Gastroesophageal sphincter (tissue), 4 donors: ENCODE results near the gene PLIN5. TPM values are rescaled to one million over a fixed set of nuclear protein-coding genes. Genes with fewer than 3 reads are reported as not detected.
"Not testable (repeated sequence)": the region's sequence is repeated elsewhere in the genome, so short reads cannot be mapped to it uniquely, and the experiment has no call there.

ENCODE experiments used
- ATAC-seq: fragments of 150-250 bp; one replicate; pipeline ENCODE4 v1.9.1; 2016; ENCODE audit warnings: mild to moderate bottlenecking, moderate library complexity
- H3K27ac ChIP-seq, 4 donors: fragments of 200-600 bp; sonication (generic) in 3 of 4; 1 replicate in 3 of 4; 2 replicates in 1 of 4; pipeline ENCODE4 v1.5.1; 2016 to 2019
- H3K27me3 ChIP-seq: fragments of 200-600 bp; sonication (generic); one replicate; pipeline ENCODE4 v1.5.1; 2019
- H3K36me3 ChIP-seq, 2 donors: fragments of 200-600 bp; sonication (generic); one replicate each; pipeline ENCODE4 v1.5.1; 2019; ENCODE audit warnings: control low read depth in 1 of 2
- H3K4me1 ChIP-seq, 3 donors: fragments of 200-600 bp; sonication (generic); 1 replicate in 2 of 3; 2 replicates in 1 of 3; pipeline ENCODE4 v1.5.1; 2016 to 2019; ENCODE audit warnings: control low read depth in 2 of 3
- H3K4me3 ChIP-seq, 2 donors: fragments of 200-600 bp; sonication (generic); one replicate each; pipeline ENCODE4 v1.5.1; 2019; ENCODE audit warnings: mild to moderate bottlenecking in 1 of 2, moderate library complexity in 1 of 2
- H3K9me3 ChIP-seq, 3 donors: fragments of 200-600 bp; sonication (generic); one replicate each; pipeline ENCODE4 v1.5.1; 2017 to 2019; ENCODE audit warnings: control low read depth in 2 of 3
- EP300 ChIP-seq: sonication (generic); formaldehyde crosslinking; IDR thresholded peaks from one replicate; pipeline ENCODE4 v1.6.1; 2017; ENCODE audit warnings: antibody characterized with exemption, mild to moderate bottlenecking
- POLR2A ChIP-seq, 2 donors: fragments of 450-650 bp; IDR thresholded peaks; one replicate each; pipeline ENCODE4 v1.6.1; 2017; ENCODE audit warnings: antibody characterized with exemption in 2 of 2, mild to moderate bottlenecking in 2 of 2, moderate library complexity in 1 of 2
- POLR2AphosphoS5 ChIP-seq: sonication (generic); formaldehyde crosslinking; IDR thresholded peaks from one replicate; pipeline ENCODE4 v1.6.1; 2017; ENCODE audit warnings: antibody characterized with exemption
- WGBS, 2 donors: methylation state at CpG; one replicate each; pipeline ENCODE4 v1.1.5; 2018; ENCODE audit warnings: low coverage in 1 of 2; 5-methylcytosine and 5-hydroxymethylcytosine counted together
- total RNA-seq, 4 donors: library from RNA; depleted of rRNA; stranded (reverse); fragments of >200 nt; gene quantifications; one replicate each; pipeline ENCODE4 v1.1.0, GENCODE V29; 2016
- TF ChIP-seq, protein P1 (sequence below), 4 experiments: fragments of 200-600 bp in 2 of 4; fragments of 450-650 bp in 2 of 4; sonication (generic) in 1 of 4; IDR thresholded peaks; one replicate each; pipeline ENCODE4 v1.5.1; 2017 to 2019; ENCODE audit warnings: antibody characterized with exemption in 4 of 4, mild to moderate bottlenecking in 2 of 4, moderate library complexity in 2 of 4

PLIN5 gene
- total RNA-seq, 4 donors from 2014 or later = 0.49 to 24.3 (median 11.2) TPM

- peaks cover 0 to 15% (median 0%) of the 10 kb centered on the region in 3 donors for H3K4me1 ChIP-seq
- ATAC-seq = no peak
- no peak overlapping the region for H3K27ac ChIP-seq
- no peaks in the 10 kb centered on the region for H3K9me3 ChIP-seq
- H3K4me3 ChIP-seq = no peak overlapping the region
- no peaks in the 10 kb centered on the region for H3K36me3 ChIP-seq
- 90 to 100% methylated on average over 2 to 4 of the region's 5 CpGs for WGBS, 2 donors
- H3K27me3 ChIP-seq = peaks cover 51% of the 10 kb centered on the region
- TF ChIP-seq, protein P1, sequence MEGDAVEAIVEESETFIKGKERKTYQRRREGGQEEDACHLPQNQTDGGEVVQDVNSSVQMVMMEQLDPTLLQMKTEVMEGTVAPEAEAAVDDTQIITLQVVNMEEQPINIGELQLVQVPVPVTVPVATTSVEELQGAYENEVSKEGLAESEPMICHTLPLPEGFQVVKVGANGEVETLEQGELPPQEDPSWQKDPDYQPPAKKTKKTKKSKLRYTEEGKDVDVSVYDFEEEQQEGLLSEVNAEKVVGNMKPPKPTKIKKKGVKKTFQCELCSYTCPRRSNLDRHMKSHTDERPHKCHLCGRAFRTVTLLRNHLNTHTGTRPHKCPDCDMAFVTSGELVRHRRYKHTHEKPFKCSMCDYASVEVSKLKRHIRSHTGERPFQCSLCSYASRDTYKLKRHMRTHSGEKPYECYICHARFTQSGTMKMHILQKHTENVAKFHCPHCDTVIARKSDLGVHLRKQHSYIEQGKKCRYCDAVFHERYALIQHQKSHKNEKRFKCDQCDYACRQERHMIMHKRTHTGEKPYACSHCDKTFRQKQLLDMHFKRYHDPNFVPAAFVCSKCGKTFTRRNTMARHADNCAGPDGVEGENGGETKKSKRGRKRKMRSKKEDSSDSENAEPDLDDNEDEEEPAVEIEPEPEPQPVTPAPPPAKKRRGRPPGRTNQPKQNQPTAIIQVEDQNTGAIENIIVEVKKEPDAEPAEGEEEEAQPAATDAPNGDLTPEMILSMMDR (IDR thresholded peaks at IDR 0.05) = no peak
- TF ChIP-seq POLR2A (IDR thresholded peaks at IDR 0.05) = no peak
- TF ChIP-seq EP300 = no peak
- no peak for TF ChIP-seq POLR2AphosphoS5
Observed at GRCh38 chr19:4570916-4571304, 35.9 kb upstream of the PLIN5 start.

DNA sequence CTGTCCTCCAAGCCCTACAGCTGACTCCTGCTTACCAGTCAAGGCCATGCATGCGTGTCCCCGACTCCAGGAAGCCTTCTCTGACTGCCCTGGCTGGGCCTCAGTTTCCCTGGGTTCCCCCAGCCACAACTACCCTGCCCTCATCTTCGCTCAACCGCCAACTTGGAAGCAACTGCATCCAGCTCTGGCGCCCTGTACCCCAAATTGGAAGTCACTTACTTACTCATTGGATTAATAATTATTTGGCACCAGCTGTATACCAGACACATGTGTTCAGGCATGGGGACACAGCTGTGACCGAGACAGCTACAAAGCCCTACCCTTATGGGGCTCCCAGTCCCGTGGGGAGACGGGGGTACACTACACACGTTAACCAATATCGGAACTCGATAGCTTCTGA lies 35.4 kb upstream of the PLIN5 start:
- H3K4me1 ChIP-seq = peaks cover 0 to 10% (median 0%) of the 10 kb centered on the region in 3 donors
- 83 to 85% methylated on average over 5 of the region's 11 CpGs for WGBS, 2 donors
- no peaks in the 10 kb centered on the region for H3K36me3 ChIP-seq
- ATAC-seq = no peak
- TF ChIP-seq EP300 (no peak), POLR2A (IDR thresholded peaks at IDR 0.05) (no peak), POLR2AphosphoS5 (no peak)
- TF ChIP-seq, protein P1 (IDR thresholded peaks at IDR 0.05) = no peak
- no peaks in the 10 kb centered on the region for H3K9me3 ChIP-seq
- H3K27ac ChIP-seq = no peak overlapping the region
- no peak overlapping the region for H3K4me3 ChIP-seq
- H3K27me3 ChIP-seq = peaks cover 47% of the 10 kb centered on the region

GRCh38 chr19:4568886-4569285 lies 33.9 kb upstream of the PLIN5 start:
- no peaks in the 10 kb centered on the region for H3K4me1 ChIP-seq
- H3K27me3 ChIP-seq = peaks cover 32% of the 10 kb centered on the region
- no peak overlapping the region for H3K27ac ChIP-seq
- TF ChIP-seq, protein P1 (IDR thresholded peaks at IDR 0.05) = no peak
- H3K9me3 ChIP-seq = no peaks in the 10 kb centered on the region
- H3K36me3 ChIP-seq = no peaks in the 10 kb centered on the region
- WGBS, 2 donors = 78 to 86% methylated on average over 4 to 7 of the region's 7 CpGs
- ATAC-seq = no peak
- H3K4me3 ChIP-seq = no peak overlapping the region

GRCh38 chr19:4567584-4568071 lies 32.6 kb upstream of the PLIN5 start:
- peak; percentile 60 for ATAC-seq
- H3K27me3 ChIP-seq = peaks cover 20% of the 10 kb centered on the region
- WGBS, 2 donors = 15 to 55% methylated on average over 4 to 8 of the region's 14 CpGs
- H3K4me1 ChIP-seq = no peaks in the 10 kb centered on the region
- H3K36me3 ChIP-seq = no peaks in the 10 kb centered on the region
- TF ChIP-seq POLR2AphosphoS5 (no peak), POLR2A (IDR thresholded peaks at IDR 0.05) (no peak)
- TF ChIP-seq, protein P1 (IDR thresholded peaks at IDR 0.05) = peak in 3 of 4 experiments; percentile 49 to 68 (median 65)
- H3K4me3 ChIP-seq = no peak overlapping the region
- H3K27ac ChIP-seq = peak overlapping the region in 1 of 4 donors; percentile 47
- H3K9me3 ChIP-seq = no peaks in the 10 kb centered on the region

- H3K27ac ChIP-seq = no peak overlapping the region
- no peak for ATAC-seq
- TF ChIP-seq EP300 = no peak
- no peak for TF ChIP-seq POLR2AphosphoS5
- TF ChIP-seq, protein P1 (IDR thresholded peaks at IDR 0.05) = no peak
- no peak for TF ChIP-seq POLR2A (IDR thresholded peaks at IDR 0.05)
- no peaks in the 10 kb centered on the region for H3K4me1 ChIP-seq
- WGBS, 2 donors = 85 to 91% methylated on average over 19 to 20 of the region's 35 CpGs
- H3K4me3 ChIP-seq = no peak overlapping the region
- H3K36me3 ChIP-seq = no peaks in the 10 kb centered on the region
- peaks cover 17% of the 10 kb centered on the region for H3K27me3 ChIP-seq
- H3K9me3 ChIP-seq = no peaks in the 10 kb centered on the region
Observed at GRCh38 chr19:4566402-4567051, 31.5 kb upstream of the PLIN5 start.

GRCh38 chr19:4563562-4563961 lies 28.5 kb upstream of the PLIN5 start:
- not testable (repeated sequence) for H3K27ac ChIP-seq, H3K4me3 ChIP-seq, H3K36me3 ChIP-seq, H3K4me1 ChIP-seq, H3K9me3 ChIP-seq, ATAC-seq
- H3K27me3 ChIP-seq = peaks cover 17% of the 10 kb centered on the region
- WGBS, 2 donors = 63 to 66% methylated on average over 2 to 3 of the region's 5 CpGs

GRCh38 chr19:4562085-4562484 lies 27.1 kb upstream of the PLIN5 start:
- H3K4me1 ChIP-seq, H3K27ac ChIP-seq, ATAC-seq, H3K36me3 ChIP-seq, H3K9me3 ChIP-seq, H3K4me3 ChIP-seq: not testable (repeated sequence)
- peaks cover 19% of the 10 kb centered on the region for H3K27me3 ChIP-seq
- WGBS, 2 donors = 82% methylated on average over 6 of the region's 7 CpGs; no CpG with 5 or more reads in 1 of the 2 donors
